Measurements from ENCODE around the gene SOHLH1.

- TF ChIP-seq, protein P1, sequence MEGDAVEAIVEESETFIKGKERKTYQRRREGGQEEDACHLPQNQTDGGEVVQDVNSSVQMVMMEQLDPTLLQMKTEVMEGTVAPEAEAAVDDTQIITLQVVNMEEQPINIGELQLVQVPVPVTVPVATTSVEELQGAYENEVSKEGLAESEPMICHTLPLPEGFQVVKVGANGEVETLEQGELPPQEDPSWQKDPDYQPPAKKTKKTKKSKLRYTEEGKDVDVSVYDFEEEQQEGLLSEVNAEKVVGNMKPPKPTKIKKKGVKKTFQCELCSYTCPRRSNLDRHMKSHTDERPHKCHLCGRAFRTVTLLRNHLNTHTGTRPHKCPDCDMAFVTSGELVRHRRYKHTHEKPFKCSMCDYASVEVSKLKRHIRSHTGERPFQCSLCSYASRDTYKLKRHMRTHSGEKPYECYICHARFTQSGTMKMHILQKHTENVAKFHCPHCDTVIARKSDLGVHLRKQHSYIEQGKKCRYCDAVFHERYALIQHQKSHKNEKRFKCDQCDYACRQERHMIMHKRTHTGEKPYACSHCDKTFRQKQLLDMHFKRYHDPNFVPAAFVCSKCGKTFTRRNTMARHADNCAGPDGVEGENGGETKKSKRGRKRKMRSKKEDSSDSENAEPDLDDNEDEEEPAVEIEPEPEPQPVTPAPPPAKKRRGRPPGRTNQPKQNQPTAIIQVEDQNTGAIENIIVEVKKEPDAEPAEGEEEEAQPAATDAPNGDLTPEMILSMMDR (IDR thresholded peaks at IDR 0.05), result no peak
- no peak for TF ChIP-seq POLR2A (IDR thresholded peaks at IDR 0.05)
These were observed 30.2 kb upstream of the SOHLH1 start for GRCh38 chr9:135729480-135729879.

Data from esophagus squamous epithelium (tissue), 4 donors.